GM06990 (cell line): ENCODE measurements around the gene TICAM1.
"Not testable (repeated sequence)": the region's sequence is repeated elsewhere in the genome, so short reads cannot be mapped to it uniquely, and the experiment has no call there.

Experiments used
- DNase-seq: peaks from one replicate; pipeline ENCODE4 v3.0.0-alpha.2; 2011; ENCODE audit not compliant: insufficient read length; ENCODE audit errors: extremely low read depth
- H3K27me3 ChIP-seq: replicated peaks from 2 replicates; pipeline ENCODE4 v1.6.0; 2011; ENCODE audit warnings: low read length; ENCODE audit not compliant: control insufficient read depth, insufficient read depth
- H3K36me3 ChIP-seq: 2 replicates; pipeline ENCODE4 v1.5.1; 2011; ENCODE audit warnings: low read length; ENCODE audit not compliant: control insufficient read depth, insufficient read depth
- H3K4me3 ChIP-seq: replicated peaks from 2 replicates; pipeline ENCODE4 v1.5.1; 2011; ENCODE audit warnings: low read depth, mild to moderate bottlenecking, control low read depth, low read length
- TF ChIP-seq, protein P1 (sequence below): IDR thresholded peaks from 2 replicates; pipeline ENCODE4 v1.5.1; 2011; ENCODE audit warnings: low read length, control low read depth, mild to moderate bottlenecking, inconsistent platforms; ENCODE audit not compliant: insufficient read depth, poor library complexity, severe bottlenecking

TICAM1 gene

DNA sequence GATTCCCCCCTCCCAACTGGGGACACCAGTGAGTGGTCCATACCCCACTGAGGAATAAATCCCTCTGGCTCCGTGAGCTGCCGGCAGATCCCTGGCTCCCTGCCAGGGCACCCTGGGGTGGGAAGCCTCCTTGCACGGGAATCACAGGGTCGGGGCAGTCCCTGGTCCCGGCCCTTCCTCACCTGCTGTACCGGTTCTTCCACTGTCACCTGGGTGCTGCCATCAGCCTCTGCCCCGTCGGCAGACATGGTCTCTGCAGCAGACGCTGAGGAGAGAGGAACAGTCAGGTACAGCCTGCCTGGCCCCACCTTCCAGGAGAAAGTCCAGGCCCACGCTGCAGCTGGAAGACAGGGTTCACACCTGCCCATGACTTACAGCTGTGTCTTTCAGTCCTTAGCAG is 29.6 kb upstream of the TICAM1 start:
- H3K27me3 ChIP-seq: no peaks in the 10 kb centered on the region
- H3K4me3 ChIP-seq: no peak overlapping the region
- no peak for DNase-seq
- TF ChIP-seq, protein P1, sequence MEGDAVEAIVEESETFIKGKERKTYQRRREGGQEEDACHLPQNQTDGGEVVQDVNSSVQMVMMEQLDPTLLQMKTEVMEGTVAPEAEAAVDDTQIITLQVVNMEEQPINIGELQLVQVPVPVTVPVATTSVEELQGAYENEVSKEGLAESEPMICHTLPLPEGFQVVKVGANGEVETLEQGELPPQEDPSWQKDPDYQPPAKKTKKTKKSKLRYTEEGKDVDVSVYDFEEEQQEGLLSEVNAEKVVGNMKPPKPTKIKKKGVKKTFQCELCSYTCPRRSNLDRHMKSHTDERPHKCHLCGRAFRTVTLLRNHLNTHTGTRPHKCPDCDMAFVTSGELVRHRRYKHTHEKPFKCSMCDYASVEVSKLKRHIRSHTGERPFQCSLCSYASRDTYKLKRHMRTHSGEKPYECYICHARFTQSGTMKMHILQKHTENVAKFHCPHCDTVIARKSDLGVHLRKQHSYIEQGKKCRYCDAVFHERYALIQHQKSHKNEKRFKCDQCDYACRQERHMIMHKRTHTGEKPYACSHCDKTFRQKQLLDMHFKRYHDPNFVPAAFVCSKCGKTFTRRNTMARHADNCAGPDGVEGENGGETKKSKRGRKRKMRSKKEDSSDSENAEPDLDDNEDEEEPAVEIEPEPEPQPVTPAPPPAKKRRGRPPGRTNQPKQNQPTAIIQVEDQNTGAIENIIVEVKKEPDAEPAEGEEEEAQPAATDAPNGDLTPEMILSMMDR: no peak
- H3K36me3 ChIP-seq: peaks cover 14% of the 10 kb centered on the region

DNA sequence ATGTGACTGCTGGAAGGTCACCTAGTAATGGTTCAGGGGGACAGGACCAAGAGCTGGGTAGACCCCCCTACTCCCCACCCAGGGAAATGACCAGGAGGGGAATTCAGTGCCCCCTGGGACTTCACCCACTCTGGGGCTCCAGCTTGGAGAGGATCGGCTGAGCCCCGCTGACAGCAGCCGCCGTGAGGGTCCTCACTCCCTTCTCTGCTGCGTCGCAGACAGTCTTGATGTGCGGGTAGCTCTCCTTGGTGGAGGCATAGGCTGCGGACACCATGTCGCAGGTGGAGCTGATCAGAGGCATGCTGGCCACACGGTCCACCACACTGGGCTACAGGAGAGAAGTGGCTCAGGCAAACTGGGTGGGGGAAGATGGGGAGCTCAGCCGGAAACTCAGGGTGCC is 28.2 kb upstream of the TICAM1 start:
- Histone ChIP-seq H3K36me3 (peaks cover 18% of the 10 kb centered on the region), H3K27me3 (no peaks in the 10 kb centered on the region), H3K4me3 (no peak overlapping the region)
- TF ChIP-seq, protein P1: no peak
- no peak for DNase-seq

DNA sequence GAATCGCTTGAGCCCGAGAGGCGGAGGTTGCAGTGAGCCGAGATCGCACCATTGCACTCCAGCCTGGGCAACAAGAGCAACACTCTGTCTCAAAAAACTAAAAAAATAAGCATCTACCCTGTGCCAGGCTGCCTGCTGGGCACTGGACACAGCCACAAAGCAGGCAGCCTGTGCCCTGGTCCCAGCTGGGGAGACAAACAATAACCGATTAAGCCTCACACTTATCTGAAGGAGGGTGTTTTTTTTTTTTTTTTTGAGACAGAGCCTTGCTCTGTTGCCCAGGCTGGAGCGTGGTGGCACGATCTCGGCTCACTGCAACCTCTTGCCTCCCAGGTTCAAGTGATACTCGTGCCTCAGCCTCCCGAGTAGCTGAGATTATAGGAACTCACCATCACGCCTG is 25.0 kb upstream of the TICAM1 start:
- H3K36me3 ChIP-seq: peaks cover 22% of the 10 kb centered on the region
- DNase-seq, H3K27me3 ChIP-seq, H3K4me3 ChIP-seq: not testable (repeated sequence)

DNA sequence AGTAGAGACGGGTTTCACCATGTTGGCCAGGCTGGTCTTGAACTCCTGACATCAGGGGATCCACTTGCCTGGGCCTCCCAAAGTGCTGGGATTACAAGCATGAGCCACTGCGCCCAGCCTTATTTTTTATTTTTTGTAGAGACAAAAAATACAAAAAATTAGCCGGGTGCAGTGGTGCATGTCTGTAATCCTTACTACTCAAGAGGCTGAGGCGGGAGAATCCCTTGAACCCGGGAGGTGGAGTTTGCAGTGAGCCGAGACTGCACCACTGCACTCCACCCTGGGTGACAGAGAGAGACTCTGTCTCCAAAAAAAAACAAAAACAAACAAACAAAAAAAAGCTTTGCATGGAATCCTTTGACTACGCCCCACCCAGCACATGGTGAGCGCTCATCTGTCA is 22.0 kb upstream of the TICAM1 start:
- not testable (repeated sequence) for H3K27me3 ChIP-seq, H3K4me3 ChIP-seq, DNase-seq
- peaks cover 12% of the 10 kb centered on the region for H3K36me3 ChIP-seq

DNA sequence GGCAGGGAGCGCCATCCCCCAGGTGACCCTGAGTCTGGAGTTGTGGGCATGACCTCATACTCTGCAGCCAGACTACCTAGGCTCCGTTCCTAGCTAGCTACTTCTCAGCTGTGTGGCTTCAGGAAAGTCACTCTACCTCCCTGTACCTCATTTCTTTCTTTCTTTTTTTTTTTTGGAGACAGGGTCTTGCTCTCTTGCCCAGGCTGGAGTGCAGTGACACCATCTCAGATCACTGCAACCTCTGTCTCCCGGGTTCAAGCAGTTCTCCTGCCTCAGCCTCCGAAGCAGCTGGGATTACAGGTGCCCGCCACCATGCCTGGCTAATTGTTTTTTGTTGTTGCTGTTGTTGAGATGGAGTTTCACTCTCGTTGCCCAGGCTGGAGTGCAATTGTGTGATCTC is 21.0 kb upstream of the TICAM1 start:
- peaks cover 12% of the 10 kb centered on the region for H3K36me3 ChIP-seq
- TF ChIP-seq, protein P1: no peak
- no peak for DNase-seq
- H3K27me3 ChIP-seq: no peaks in the 10 kb centered on the region
- H3K4me3 ChIP-seq: no peak overlapping the region

DNA sequence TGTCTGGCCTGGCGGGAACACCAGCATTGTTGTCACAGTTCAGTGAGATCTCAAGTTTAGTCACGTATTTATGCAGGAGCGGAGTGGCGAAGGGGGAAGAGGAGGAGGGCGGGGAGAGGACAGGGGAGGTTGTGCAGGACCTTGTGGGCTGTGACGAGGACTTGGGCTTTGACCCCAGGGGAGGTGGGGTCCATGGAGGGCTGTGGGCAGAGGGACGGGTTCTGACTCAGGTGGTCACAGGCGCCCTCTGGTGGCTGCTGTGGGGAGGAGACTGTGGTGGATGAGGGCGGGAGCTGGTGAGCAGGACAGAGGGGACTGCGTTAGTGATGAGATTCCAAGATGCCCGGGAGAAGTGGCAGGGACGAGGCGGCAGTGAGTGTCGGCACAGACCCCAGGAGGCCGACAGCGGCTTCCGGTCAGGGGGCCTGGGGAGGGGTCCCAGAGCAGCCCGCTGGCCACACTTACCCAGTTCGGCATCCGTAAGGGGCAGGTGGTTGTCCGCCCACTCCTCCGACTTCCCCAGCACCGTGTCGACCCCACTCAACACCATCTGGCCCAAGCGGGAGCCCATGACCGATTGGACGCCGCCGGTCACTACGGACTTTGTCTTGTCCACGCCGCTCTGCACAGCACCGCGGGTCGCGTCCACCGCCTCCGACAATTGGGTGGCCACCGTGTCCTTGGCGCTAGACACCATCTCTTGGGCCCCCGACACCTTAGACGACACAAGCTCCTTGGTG is 20.2 kb upstream of the TICAM1 start:
- peak; percentile 74 for DNase-seq
- Histone ChIP-seq H3K36me3 (peaks cover 13% of the 10 kb centered on the region), H3K4me3 (no peak overlapping the region), H3K27me3 (no peaks in the 10 kb centered on the region)
- TF ChIP-seq, protein P1: peak; percentile 89

DNA sequence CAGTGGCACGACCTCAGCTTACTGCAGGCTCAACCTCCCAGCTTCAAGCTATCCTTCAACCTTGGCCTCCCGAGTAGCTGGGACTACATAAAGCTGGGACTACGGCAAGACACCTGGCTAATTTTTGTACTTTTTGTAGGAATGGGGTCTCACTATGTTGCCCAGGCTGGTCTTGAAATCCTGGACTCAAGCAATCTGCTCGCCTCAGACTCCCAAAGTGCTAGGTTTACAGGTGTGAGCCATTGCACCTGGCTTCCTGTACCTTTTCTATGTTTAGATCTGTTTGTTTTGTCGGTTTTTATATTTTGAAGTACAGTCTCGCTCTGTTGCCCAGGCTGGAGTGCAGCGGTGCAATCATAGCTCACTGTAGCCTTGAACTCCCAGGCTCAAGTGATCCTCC is 17.5 kb upstream of the TICAM1 start:
- H3K36me3 ChIP-seq: peaks cover 13% of the 10 kb centered on the region
- DNase-seq: no peak
- H3K27me3 ChIP-seq: no peaks in the 10 kb centered on the region
- no peak overlapping the region for H3K4me3 ChIP-seq
- TF ChIP-seq, protein P1: no peak
